ENCODE results near the gene LRRC10B. TPM values are rescaled to one million over a fixed set of nuclear protein-coding genes. Genes with fewer than 3 reads are reported as not detected.

LRRC10B gene
- polyA plus RNA-seq, 2 of the 4 experiments (the other 2 are of a cell fraction): 0.03 to 0.04 TPM

- DNase-seq (ENCODE audit: low read depth in 1 of 2, low spot score in 1 of 2): no peak
- Histone ChIP-seq H3K27ac (no peak overlapping the region), H3K4me3 (no peak overlapping the region), H3K4me2 (no peak overlapping the region), H3K9me3 (0 out of 3 replicates have a peak, but pooled peaks cover 3% of the 10 kb centered on the region), H3K4me1 (peaks cover 2% of the 10 kb centered on the region; the same call in 2 of the 3 replicates)
- ChIA-PET CTCF (interaction anchor here (1.3 to 10.5 kb wide), 8 partner anchors 9 to 57 kb away, joined by 3 to 109 read pairs (median 6); no protein-coding TSS in a partner anchor), POLR2A (no interaction called here)
- TF ChIP-seq CEBPB (IDR thresholded peaks at IDR 0.05): no peak
- no peak for TF ChIP-seq TP53 (CRISPR knock-in tag; IDR thresholded peaks at IDR 0.05)
- TF ChIP-seq TFCP2L1 (CRISPR knock-in tag; IDR thresholded peaks at IDR 0.05): no peak
- no peak for TF ChIP-seq SMC3 (IDR thresholded peaks at IDR 0.05)
- WGBS (ENCODE audit: missing lambda C conversion rate): 70% methylated on average over 8 of the region's 8 CpGs
- no peak for ATAC-seq
- FAIRE-seq: no peak
Observed at GRCh38 chr11:61503135-61503770, 5.3 kb upstream of the LRRC10B start.

GRCh38 chr11:61505106-61505505, 3.4 kb upstream of the LRRC10B start:
- FAIRE-seq (no peak), ATAC-seq (no peak), DNase-seq (ENCODE audit: low read depth in 1 of 2, low spot score in 1 of 2) (no peak)
- 79% methylated on average over 5 of the region's 5 CpGs for WGBS (ENCODE audit: missing lambda C conversion rate)
- ChIA-PET CTCF (interaction anchor here (1.0 to 10.5 kb wide), 3 partner anchors 12 to 134 kb away, joined by 3 to 109 read pairs (median 8); no protein-coding TSS in a partner anchor), POLR2A (no interaction called here)
- TF ChIP-seq FOSB (CRISPR knock-in tag; IDR thresholded peaks at IDR 0.05) (no peak), EHF (CRISPR knock-in tag; IDR thresholded peaks at IDR 0.05) (no peak), ZSCAN20 (CRISPR knock-in tag; IDR thresholded peaks at IDR 0.05) (no peak), FOXS1 (CRISPR knock-in tag; IDR thresholded peaks at IDR 0.05) (no peak), BHLHE40 (IDR thresholded peaks at IDR 0.05; ENCODE audit: low read depth, low read length) (no peak), CBX2 (IDR thresholded peaks at IDR 0.05; ENCODE audit: borderline replicate concordance, low read depth) (no peak), RARB (CRISPR knock-in tag; IDR thresholded peaks at IDR 0.05) (no peak), HOXA7 (CRISPR knock-in tag; IDR thresholded peaks at IDR 0.05) (no peak), GATA3 (IDR thresholded peaks at IDR 0.05; ENCODE audit: borderline replicate concordance) (no peak), POLR2AphosphoS2 (conservative IDR thresholded peaks at IDR 0.05; ENCODE audit: low read length) (no peak), SMC3 (IDR thresholded peaks at IDR 0.05) (no peak), ATOH8 (CRISPR knock-in tag; IDR thresholded peaks at IDR 0.05; ENCODE audit: low read depth) (no peak), HDAC2 (IDR thresholded peaks at IDR 0.05) (no peak), KDM1A (IDR thresholded peaks at IDR 0.05; ENCODE audit: low read depth) (no peak), MAZ (IDR thresholded peaks at IDR 0.05; ENCODE audit: borderline replicate concordance, low read depth, low read length) (no peak), HES2 (IDR thresholded peaks at IDR 0.05) (no peak)
- TF ChIP-seq, protein P1, sequence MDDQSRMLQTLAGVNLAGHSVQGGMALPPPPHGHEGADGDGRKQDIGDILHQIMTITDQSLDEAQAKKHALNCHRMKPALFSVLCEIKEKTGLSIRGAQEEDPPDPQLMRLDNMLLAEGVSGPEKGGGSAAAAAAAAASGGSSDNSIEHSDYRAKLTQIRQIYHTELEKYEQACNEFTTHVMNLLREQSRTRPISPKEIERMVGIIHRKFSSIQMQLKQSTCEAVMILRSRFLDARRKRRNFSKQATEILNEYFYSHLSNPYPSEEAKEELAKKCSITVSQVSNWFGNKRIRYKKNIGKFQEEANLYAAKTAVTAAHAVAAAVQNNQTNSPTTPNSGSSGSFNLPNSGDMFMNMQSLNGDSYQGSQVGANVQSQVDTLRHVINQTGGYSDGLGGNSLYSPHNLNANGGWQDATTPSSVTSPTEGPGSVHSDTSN (IDR thresholded peaks at IDR 0.05): no peak
- TF ChIP-seq, protein P2, sequence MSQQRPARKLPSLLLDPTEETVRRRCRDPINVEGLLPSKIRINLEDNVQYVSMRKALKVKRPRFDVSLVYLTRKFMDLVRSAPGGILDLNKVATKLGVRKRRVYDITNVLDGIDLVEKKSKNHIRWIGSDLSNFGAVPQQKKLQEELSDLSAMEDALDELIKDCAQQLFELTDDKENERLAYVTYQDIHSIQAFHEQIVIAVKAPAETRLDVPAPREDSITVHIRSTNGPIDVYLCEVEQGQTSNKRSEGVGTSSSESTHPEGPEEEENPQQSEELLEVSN (IDR thresholded peaks at IDR 0.05; ENCODE audit: borderline replicate concordance, low read depth): no peak
- 0 out of 3 replicates have a peak, but pooled peaks cover 3% of the 10 kb centered on the region for H3K9me3 ChIP-seq
- H3K27ac ChIP-seq: no peak overlapping the region
- H3K4me3 ChIP-seq: no peak overlapping the region
- H3K4me1 ChIP-seq: peaks cover 13% of the 10 kb centered on the region
- H3K4me2 ChIP-seq: no peak overlapping the region

- ATAC-seq (no peak), DNase-seq (ENCODE audit: low read depth in 1 of 2, low spot score in 1 of 2) (no peak), FAIRE-seq (no peak)
- H3K27ac ChIP-seq: no peak overlapping the region
- H3K4me3 ChIP-seq: no peak overlapping the region
- 0 out of 3 replicates have a peak, but pooled peaks cover 3% of the 10 kb centered on the region for H3K9me3 ChIP-seq
- H3K4me2 ChIP-seq: no peak overlapping the region
- ChIA-PET POLR2A (no interaction called here), CTCF (interaction anchor here (1.0 to 10.5 kb wide), 4 partner anchors 12 to 133 kb away, joined by 3 to 109 read pairs (median 6); no protein-coding TSS in a partner anchor)
- H3K4me1 ChIP-seq: peaks cover 13% of the 10 kb centered on the region
- WGBS (ENCODE audit: missing lambda C conversion rate): 47% methylated on average over 8 of the region's 10 CpGs
- TF ChIP-seq EHF (CRISPR knock-in tag; IDR thresholded peaks at IDR 0.05) (no peak), POLR2AphosphoS2 (conservative IDR thresholded peaks at IDR 0.05; ENCODE audit: low read length) (no peak), CHD4 (IDR thresholded peaks at IDR 0.05; ENCODE audit: borderline replicate concordance) (no peak), HES2 (IDR thresholded peaks at IDR 0.05) (no peak), NR3C1 (IDR thresholded peaks at IDR 0.05) (no peak), CHD2 (IDR thresholded peaks at IDR 0.05; ENCODE audit: low read length, partially characterized antibody) (no peak)
- TF ChIP-seq, protein P3, sequence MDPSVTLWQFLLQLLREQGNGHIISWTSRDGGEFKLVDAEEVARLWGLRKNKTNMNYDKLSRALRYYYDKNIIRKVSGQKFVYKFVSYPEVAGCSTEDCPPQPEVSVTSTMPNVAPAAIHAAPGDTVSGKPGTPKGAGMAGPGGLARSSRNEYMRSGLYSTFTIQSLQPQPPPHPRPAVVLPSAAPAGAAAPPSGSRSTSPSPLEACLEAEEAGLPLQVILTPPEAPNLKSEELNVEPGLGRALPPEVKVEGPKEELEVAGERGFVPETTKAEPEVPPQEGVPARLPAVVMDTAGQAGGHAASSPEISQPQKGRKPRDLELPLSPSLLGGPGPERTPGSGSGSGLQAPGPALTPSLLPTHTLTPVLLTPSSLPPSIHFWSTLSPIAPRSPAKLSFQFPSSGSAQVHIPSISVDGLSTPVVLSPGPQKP (IDR thresholded peaks at IDR 0.05; ENCODE audit: low read depth, low read length): no peak
- TF ChIP-seq, protein P4, sequence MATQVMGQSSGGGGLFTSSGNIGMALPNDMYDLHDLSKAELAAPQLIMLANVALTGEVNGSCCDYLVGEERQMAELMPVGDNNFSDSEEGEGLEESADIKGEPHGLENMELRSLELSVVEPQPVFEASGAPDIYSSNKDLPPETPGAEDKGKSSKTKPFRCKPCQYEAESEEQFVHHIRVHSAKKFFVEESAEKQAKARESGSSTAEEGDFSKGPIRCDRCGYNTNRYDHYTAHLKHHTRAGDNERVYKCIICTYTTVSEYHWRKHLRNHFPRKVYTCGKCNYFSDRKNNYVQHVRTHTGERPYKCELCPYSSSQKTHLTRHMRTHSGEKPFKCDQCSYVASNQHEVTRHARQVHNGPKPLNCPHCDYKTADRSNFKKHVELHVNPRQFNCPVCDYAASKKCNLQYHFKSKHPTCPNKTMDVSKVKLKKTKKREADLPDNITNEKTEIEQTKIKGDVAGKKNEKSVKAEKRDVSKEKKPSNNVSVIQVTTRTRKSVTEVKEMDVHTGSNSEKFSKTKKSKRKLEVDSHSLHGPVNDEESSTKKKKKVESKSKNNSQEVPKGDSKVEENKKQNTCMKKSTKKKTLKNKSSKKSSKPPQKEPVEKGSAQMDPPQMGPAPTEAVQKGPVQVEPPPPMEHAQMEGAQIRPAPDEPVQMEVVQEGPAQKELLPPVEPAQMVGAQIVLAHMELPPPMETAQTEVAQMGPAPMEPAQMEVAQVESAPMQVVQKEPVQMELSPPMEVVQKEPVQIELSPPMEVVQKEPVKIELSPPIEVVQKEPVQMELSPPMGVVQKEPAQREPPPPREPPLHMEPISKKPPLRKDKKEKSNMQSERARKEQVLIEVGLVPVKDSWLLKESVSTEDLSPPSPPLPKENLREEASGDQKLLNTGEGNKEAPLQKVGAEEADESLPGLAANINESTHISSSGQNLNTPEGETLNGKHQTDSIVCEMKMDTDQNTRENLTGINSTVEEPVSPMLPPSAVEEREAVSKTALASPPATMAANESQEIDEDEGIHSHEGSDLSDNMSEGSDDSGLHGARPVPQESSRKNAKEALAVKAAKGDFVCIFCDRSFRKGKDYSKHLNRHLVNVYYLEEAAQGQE (IDR thresholded peaks at IDR 0.05): no peak
Observed at GRCh38 chr11:61505640-61506155, 2.9 kb upstream of the LRRC10B start.
